Natural killer cell (primary cell): Measurements from ENCODE around the gene NR2F6. TPM values are rescaled to one million over a fixed set of nuclear protein-coding genes. Genes with fewer than 3 reads are reported as not detected.

Source experiments
- ATAC-seq, 3 donors: fragments of 150-1000 bp in 2 of 3; fragments of 200-7000 bp in 1 of 3; cut with Tn5 transposase; 1 replicate in 1 of 3; 2 replicates in 2 of 3; pipeline ENCODE4 v1.10.0; 2021; ENCODE audit warnings: mild to moderate bottlenecking in 2 of 3, moderate library complexity in 2 of 3
- DNase-seq, 2 donors: peaks; one replicate each; pipeline versions ENCODE4 v3.0.0 to v3.0.0-alpha.2; 2013 to 2021; ENCODE audit warnings: mixed read lengths in 1 of 2
- H3K27ac ChIP-seq: one replicate; pipeline ENCODE4 v1.5.1; 2013; ENCODE audit warnings: mild to moderate bottlenecking, low read length
- H3K27me3 ChIP-seq: one replicate; pipeline ENCODE4 v1.6.1; 2013; ENCODE audit warnings: low read length; ENCODE audit not compliant: control insufficient read depth, insufficient read depth
- H3K36me3 ChIP-seq: one replicate; pipeline ENCODE4 v1.6.1; 2013; ENCODE audit warnings: low read length; ENCODE audit not compliant: control insufficient read depth, insufficient read depth
- H3K4me1 ChIP-seq: one replicate; pipeline ENCODE4 v1.6.1; 2013; ENCODE audit warnings: low read length; ENCODE audit not compliant: control insufficient read depth, insufficient read depth
- H3K4me3 ChIP-seq: one replicate; pipeline ENCODE4 v1.5.1; 2013; ENCODE audit warnings: low read length
- H3K9me3 ChIP-seq: one replicate; pipeline ENCODE4 v1.6.1; 2013; ENCODE audit warnings: low read length; ENCODE audit not compliant: control insufficient read depth, insufficient read depth
- H3K27ac Mint-ChIP-seq, 2 donors: one replicate each; pipeline ENCODE4 v1.8.0; 2022; ENCODE audit warnings: mild to moderate bottlenecking in 2 of 2, mixed read lengths in 2 of 2, moderate library complexity in 1 of 2
- H3K27me3 Mint-ChIP-seq, 2 donors: one replicate each; pipeline ENCODE4 v1.8.0; 2022; ENCODE audit warnings: low read depth in 2 of 2, mixed read lengths in 2 of 2
- H3K36me3 Mint-ChIP-seq: one replicate; pipeline ENCODE4 v1.8.0; 2022; ENCODE audit warnings: mixed read lengths
- H3K4me1 Mint-ChIP-seq, 2 donors: one replicate each; pipeline ENCODE4 v1.8.0; 2022; ENCODE audit warnings: mixed read lengths in 2 of 2
- H3K4me3 Mint-ChIP-seq: one replicate; pipeline ENCODE4 v1.8.0; 2022; ENCODE audit warnings: mild to moderate bottlenecking, moderate library complexity, mixed read lengths
- H3K9me3 Mint-ChIP-seq, 2 donors: one replicate each; pipeline ENCODE4 v1.8.0; 2022; ENCODE audit warnings: mixed read lengths in 2 of 2
- CTCF ChIP-seq: fragments of 200-600 bp; IDR thresholded peaks from one replicate; pipeline ENCODE4 v1.8.0; 2022; ENCODE audit warnings: antibody characterized with exemption
- WGBS: methylation state at CpG from one replicate; pipeline ENCODE4 v1.1.7; 2013; ENCODE audit warnings: missing lambda C conversion rate; ENCODE audit not compliant: insufficient coverage; 5-methylcytosine and 5-hydroxymethylcytosine counted together
- intact Hi-C: fragments of 100-400 bp; cut with micrococcal nuclease; formaldehyde crosslinking; loops from one replicate; pipeline ENCODE4 v1.14.2; 2022
- total RNA-seq, 4 donors: library from RNA; stranded (reverse); fragments of 120-200 nt in 1 of 4; gene quantifications; one replicate each; pipeline versions ENCODE4 v1.2.3 to v1.2.4, GENCODE V29; 2013 to 2022

Gene NR2F6
- total RNA-seq, 3 donors from 2014 or later (not counting 1 experiment from before 2014, with no cell fraction given): 1.3 to 4.2 (median 1.8) TPM

- Mint-ChIP-seq H3K4me1 (peaks cover 0 to 14% of the 10 kb centered on the region in 2 donors), H3K27ac (no peak overlapping the region), H3K36me3 (no peaks in the 10 kb centered on the region), H3K9me3 (no peaks in the 10 kb centered on the region), H3K4me3 (no peak overlapping the region), H3K27me3 (peaks cover 0 to 22% of the 10 kb centered on the region in 2 donors)
- Histone ChIP-seq H3K27ac (no peak overlapping the region), H3K4me3 (no peak overlapping the region), H3K36me3 (no peaks in the 10 kb centered on the region), H3K27me3 (peaks cover 11% of the 10 kb centered on the region), H3K9me3 (no peaks in the 10 kb centered on the region), H3K4me1 (peaks cover 20% of the 10 kb centered on the region)
- 98% methylated on average over 11 of the region's 11 CpGs for WGBS
- ATAC-seq: no peak
- no peak for DNase-seq
- intact Hi-C loops: no loop called here
- TF ChIP-seq CTCF: no peak
Observed at GRCh38 chr19:17286263-17286662, 40.5 kb upstream of the NR2F6 start.

- H3K36me3 Mint-ChIP-seq: no peaks in the 10 kb centered on the region
- H3K4me1 Mint-ChIP-seq: peaks cover 0 to 14% of the 10 kb centered on the region in 2 donors
- no peak overlapping the region for H3K27ac ChIP-seq
- intact Hi-C loops: no loop called here
- no peak overlapping the region for H3K27ac Mint-ChIP-seq
- no peak for DNase-seq
- 91% methylated on average over 18 of the region's 18 CpGs for WGBS
- no peak for ATAC-seq
- peaks cover 0 to 22% of the 10 kb centered on the region in 2 donors for H3K27me3 Mint-ChIP-seq
- H3K4me3 ChIP-seq: no peak overlapping the region
- H3K27me3 ChIP-seq: peaks cover 12% of the 10 kb centered on the region
- no peaks in the 10 kb centered on the region for H3K9me3 ChIP-seq
- H3K4me1 ChIP-seq: peaks cover 21% of the 10 kb centered on the region
- H3K9me3 Mint-ChIP-seq: no peaks in the 10 kb centered on the region
- H3K4me3 Mint-ChIP-seq: no peak overlapping the region
- H3K36me3 ChIP-seq: no peaks in the 10 kb centered on the region
- TF ChIP-seq CTCF: no peak
Observed at GRCh38 chr19:17285415-17286135, 39.9 kb upstream of the NR2F6 start.

- Mint-ChIP-seq H3K4me1 (peaks cover 0 to 14% of the 10 kb centered on the region in 2 donors), H3K9me3 (no peaks in the 10 kb centered on the region), H3K4me3 (no peak overlapping the region), H3K27ac (no peak overlapping the region), H3K27me3 (peaks cover 0 to 22% of the 10 kb centered on the region in 2 donors), H3K36me3 (no peaks in the 10 kb centered on the region)
- Histone ChIP-seq H3K27me3 (peaks cover 12% of the 10 kb centered on the region), H3K9me3 (no peaks in the 10 kb centered on the region), H3K36me3 (peaks cover 5% of the 10 kb centered on the region), H3K27ac (no peak overlapping the region), H3K4me3 (no peak overlapping the region), H3K4me1 (peaks cover 19% of the 10 kb centered on the region)
- 92% methylated on average over 7 of the region's 7 CpGs for WGBS
- DNase-seq: no peak
- no peak for ATAC-seq
- no peak for TF ChIP-seq CTCF
- intact Hi-C loops: no loop called here
Observed at GRCh38 chr19:17283504-17283996, 37.8 kb upstream of the NR2F6 start.
